ENCODE measurements around the gene SNX17. TPM values are rescaled to one million over a fixed set of nuclear protein-coding genes. Genes with fewer than 3 reads are reported as not detected.
"Not testable (repeated sequence)": the region's sequence is repeated elsewhere in the genome, so short reads cannot be mapped to it uniquely, and the experiment has no call there.

SNX17 gene
- total RNA-seq, 4 donors from 2014 or later, result 71.6 to 97.7 (median 90.8) TPM

DNA sequence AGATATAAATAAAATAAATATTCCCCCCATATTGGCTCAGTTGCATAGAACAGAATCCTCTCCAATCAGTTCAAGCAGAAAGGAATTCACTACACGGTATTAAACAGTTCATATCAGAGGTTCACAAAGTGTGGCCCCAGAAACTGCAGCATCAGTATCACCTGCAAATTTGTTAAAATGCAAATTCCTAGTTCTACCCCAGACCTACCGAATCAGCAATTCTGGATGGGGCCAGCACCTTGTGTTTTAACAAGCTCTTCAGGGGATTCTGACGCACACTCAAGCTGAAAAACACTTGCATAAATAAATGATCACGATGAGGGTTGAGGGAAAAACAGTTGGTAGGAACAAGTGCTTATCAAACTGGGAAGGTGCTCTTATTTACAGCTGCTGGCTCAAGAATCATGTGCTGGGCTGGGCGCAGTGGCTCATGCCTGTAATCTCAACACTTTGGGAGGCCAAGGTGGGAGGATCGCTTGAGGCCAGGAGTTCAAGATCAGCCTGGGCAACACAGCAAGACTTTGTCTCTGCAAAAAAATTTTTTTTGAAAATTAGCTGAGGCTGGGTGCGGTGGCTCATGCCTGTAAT is 20.2 kb upstream of the SNX17 start:
- WGBS, 2 donors, result 72% methylated on average over 7 of the region's 7 CpGs
- TF ChIP-seq POLR2A (IDR thresholded peaks at IDR 0.05) (no peak), EP300 (IDR thresholded peaks at IDR 0.05) (no peak)
- TF ChIP-seq, protein P1, sequence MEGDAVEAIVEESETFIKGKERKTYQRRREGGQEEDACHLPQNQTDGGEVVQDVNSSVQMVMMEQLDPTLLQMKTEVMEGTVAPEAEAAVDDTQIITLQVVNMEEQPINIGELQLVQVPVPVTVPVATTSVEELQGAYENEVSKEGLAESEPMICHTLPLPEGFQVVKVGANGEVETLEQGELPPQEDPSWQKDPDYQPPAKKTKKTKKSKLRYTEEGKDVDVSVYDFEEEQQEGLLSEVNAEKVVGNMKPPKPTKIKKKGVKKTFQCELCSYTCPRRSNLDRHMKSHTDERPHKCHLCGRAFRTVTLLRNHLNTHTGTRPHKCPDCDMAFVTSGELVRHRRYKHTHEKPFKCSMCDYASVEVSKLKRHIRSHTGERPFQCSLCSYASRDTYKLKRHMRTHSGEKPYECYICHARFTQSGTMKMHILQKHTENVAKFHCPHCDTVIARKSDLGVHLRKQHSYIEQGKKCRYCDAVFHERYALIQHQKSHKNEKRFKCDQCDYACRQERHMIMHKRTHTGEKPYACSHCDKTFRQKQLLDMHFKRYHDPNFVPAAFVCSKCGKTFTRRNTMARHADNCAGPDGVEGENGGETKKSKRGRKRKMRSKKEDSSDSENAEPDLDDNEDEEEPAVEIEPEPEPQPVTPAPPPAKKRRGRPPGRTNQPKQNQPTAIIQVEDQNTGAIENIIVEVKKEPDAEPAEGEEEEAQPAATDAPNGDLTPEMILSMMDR (IDR thresholded peaks at IDR 0.05), result no peak
- Histone ChIP-seq H3K27ac (no peak overlapping the region), H3K27me3 (no peaks in the 10 kb centered on the region), H3K36me3 (no peaks in the 10 kb centered on the region), H3K4me3 (no peak overlapping the region), H3K4me1 (peaks cover 0 to 44% (median 6%) of the 10 kb centered on the region in 4 donors), H3K9me3 (no peaks in the 10 kb centered on the region)
- no peak for DNase-seq (ENCODE audit: low spot score in 2 of 2)

DNA sequence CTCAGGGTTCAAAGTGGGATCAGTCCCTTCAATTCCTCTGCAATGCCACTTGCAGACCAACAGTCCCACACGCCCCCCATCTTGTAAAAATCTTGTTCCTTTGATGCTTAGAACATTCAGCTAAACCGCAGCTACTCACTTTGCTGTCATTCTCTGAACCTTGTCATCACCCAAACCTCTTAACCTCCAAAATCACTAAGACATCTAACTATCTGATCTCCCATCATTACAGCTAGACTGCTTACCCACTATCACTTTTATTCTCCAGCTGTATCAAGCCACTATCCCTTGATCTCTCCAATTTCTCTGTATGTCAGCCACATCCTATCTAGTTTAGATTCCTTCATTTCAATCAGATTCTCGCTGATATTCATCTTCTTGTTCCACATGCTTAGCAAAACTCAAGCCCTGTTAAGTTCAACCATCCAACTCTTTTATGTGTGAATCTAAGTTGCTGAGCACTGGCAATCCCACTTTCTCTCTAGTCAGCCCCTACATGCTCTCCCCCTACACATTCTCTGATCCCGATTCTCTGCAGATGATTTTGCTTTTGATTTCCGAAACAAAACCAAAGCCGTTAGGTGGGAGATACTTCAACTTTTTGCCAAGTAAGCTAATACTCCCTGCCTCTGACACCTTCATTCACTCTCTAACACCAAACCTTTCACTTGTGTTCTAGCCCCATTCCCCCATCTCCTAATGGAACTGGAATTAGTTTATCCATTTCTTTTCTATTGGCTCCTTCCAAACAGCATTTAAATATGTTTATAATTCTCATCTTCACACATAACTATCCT is 18.4 kb upstream of the SNX17 start:
- WGBS, 2 donors, result 81 to 88% methylated on average over 6 of the region's 6 CpGs
- Histone ChIP-seq H3K27me3 (no peaks in the 10 kb centered on the region), H3K4me1 (peaks cover 0 to 52% (median 13%) of the 10 kb centered on the region in 4 donors), H3K9me3 (no peaks in the 10 kb centered on the region), H3K36me3 (no peaks in the 10 kb centered on the region), H3K27ac (no peak overlapping the region), H3K4me3 (no peak overlapping the region)
- DNase-seq (ENCODE audit: low spot score in 2 of 2), result no peak
- TF ChIP-seq POLR2A (IDR thresholded peaks at IDR 0.05) (no peak), EP300 (IDR thresholded peaks at IDR 0.05) (no peak)
- TF ChIP-seq, protein P1 (IDR thresholded peaks at IDR 0.05), result no peak

DNA sequence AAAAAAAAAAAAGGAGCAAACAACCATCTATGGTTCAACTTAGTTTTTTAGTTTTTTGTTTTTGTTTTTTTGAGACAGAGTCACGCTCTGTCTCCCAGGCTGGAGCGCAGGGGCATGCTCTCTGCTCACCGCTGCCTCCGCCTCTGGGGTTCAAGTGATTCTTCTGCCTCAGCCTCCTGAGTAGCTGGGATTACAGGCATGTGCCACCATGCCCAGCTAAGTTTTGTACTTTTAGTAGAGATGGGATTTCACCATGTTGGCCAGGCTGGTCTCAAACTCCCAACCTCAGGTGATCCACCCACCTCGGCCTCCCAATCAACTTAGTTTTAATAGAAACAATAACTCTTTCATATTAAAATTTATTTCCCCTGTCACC is 17.0 kb upstream of the SNX17 start:
- not testable (repeated sequence) for H3K27ac ChIP-seq; H3K4me3 ChIP-seq; H3K27me3 ChIP-seq; H3K9me3 ChIP-seq; H3K36me3 ChIP-seq; DNase-seq (ENCODE audit: low spot score in 2 of 2)
- H3K4me1 ChIP-seq, result peaks cover 0 to 54% (median 18%) of the 10 kb centered on the region in 4 donors
- WGBS, 2 donors, result 91 to 95% methylated on average over 5 of the region's 5 CpGs

DNA sequence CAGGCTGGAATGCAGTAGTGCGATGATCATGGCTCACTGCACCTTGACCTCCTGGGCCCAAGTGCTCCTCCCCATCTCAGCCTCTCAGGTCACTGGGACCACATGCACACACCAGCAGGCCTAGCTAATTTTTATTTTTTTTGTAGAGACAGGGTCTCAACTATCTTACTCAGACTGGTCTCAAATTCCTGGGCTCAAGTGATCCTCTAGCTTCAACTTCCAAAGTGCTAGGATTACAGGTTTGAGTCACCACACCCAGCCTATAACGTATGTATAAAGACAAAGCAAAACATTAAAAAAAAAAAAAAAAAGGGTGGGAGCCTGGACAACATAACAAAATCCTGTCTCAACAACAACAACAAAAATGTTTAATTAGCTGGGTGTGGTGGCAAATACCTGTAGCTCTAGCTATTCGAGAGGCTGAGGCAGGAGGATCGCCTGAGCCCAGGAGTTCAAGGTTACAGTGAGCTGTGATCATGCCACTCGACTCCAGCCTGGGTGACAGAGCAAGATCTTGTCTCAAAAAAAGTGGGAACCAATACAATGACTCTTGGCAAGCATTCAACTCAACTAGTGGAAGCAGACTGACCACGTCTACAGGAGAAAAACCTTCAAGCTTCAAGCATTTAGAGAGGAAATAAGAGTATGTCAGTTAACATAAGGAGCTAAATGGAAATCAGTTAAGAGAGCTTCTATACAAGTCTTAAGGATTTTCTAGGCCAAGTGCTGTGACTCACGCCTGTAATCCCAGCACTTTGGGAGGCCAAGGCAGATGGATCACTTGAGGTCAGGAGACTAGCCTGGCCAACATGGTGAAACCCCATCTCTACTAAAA is 16.4 kb upstream of the SNX17 start:
- H3K4me1 ChIP-seq, result peaks cover 0 to 54% (median 18%) of the 10 kb centered on the region in 4 donors
- H3K27ac ChIP-seq, result no peak overlapping the region

DNA sequence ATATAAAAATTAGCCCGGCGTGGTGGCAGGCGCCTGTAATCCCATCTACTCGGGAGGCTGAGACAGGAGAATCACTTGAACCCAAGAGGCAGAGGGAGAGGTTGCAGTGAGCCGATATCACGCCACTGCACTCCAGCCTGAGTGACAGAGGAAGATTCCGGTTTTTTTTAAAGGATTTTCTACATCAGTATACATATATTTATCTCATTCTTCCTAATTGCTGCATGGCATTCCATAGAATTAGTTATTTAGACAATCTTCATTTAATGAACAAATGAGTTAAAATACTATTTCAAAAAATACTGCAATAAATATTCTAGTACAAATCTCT is 15.9 kb upstream of the SNX17 start:
- Histone ChIP-seq H3K27ac (no peak overlapping the region), H3K4me3 (no peak overlapping the region), H3K27me3 (no peaks in the 10 kb centered on the region), H3K9me3 (no peaks in the 10 kb centered on the region), H3K36me3 (no peaks in the 10 kb centered on the region), H3K4me1 (peaks cover 0 to 54% (median 18%) of the 10 kb centered on the region in 4 donors)
- no peak for DNase-seq (ENCODE audit: low spot score in 2 of 2)
- 90 to 94% methylated on average over 7 of the region's 7 CpGs for WGBS, 2 donors
- TF ChIP-seq POLR2A (IDR thresholded peaks at IDR 0.05) (no peak), EP300 (IDR thresholded peaks at IDR 0.05) (no peak)
- TF ChIP-seq, protein P1 (IDR thresholded peaks at IDR 0.05), result no peak

More for the DNA sequence above, 16.4 kb upstream of the SNX17 start:
- no peak overlapping the region for H3K4me3 ChIP-seq
- WGBS, 2 donors, result 73 to 77% methylated on average over 7 of the region's 7 CpGs
- TF ChIP-seq EP300 (IDR thresholded peaks at IDR 0.05) (no peak), POLR2A (IDR thresholded peaks at IDR 0.05) (no peak)
- TF ChIP-seq, protein P1 (IDR thresholded peaks at IDR 0.05), result no peak
- no peaks in the 10 kb centered on the region for H3K36me3 ChIP-seq
- no peaks in the 10 kb centered on the region for H3K9me3 ChIP-seq
- DNase-seq (ENCODE audit: low spot score in 2 of 2), result no peak
- no peaks in the 10 kb centered on the region for H3K27me3 ChIP-seq
